SIG-M5 (cell line): Measurements from ENCODE around the gene ATG9B.
"Not testable (repeated sequence)": the region's sequence is repeated elsewhere in the genome, so short reads cannot be mapped to it uniquely, and the experiment has no call there.

Experiments used
- DNase-seq: peaks from one replicate; lab custom pipeline; 2025; lab: John Stamatoyannopoulos, UW

The ATG9B gene

DNA sequence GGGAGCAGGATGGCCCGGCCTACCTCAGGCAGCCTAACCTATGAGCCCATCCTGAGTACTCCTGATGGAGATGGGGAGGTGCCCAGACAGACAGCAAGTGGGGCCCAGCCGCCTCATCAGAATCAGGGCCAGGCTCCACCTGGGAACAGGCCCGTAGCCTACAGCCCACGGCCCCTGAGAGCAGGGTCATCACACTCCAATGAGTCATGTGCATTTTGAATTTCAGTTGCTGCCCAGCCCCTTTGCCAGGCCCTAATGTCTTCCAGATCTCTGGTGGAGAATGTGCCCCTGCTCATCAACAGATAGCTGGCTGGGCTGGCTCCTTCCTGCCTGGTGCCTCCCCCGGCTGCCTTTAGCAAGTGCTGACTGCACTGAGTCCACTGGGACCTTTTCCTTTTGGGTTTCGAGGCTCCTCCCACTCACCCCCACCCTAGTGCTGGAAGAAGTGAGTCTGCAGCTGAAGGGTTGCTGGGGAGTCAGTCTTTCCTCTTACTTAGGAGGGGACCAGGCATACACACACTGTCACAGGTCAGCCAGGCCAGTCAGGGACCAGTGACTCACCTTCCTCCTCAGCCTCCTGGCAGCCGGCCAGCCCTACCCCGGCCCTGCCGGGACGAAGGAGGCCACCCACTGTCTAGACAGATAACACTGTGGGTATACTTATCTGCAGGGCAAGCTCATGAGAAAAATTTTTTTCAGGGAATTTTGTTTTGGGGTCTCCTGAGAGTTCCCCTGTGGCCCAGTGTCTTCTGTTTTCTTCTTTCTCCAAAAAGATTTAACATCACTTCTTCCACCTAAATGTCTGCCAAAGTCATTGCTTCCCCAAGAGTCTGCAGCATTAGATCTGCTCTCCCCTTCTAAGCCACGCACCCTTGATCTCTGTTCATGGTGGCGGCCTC, 14.9 kb upstream of the ATG9B start:
- no peak for DNase-seq

DNA sequence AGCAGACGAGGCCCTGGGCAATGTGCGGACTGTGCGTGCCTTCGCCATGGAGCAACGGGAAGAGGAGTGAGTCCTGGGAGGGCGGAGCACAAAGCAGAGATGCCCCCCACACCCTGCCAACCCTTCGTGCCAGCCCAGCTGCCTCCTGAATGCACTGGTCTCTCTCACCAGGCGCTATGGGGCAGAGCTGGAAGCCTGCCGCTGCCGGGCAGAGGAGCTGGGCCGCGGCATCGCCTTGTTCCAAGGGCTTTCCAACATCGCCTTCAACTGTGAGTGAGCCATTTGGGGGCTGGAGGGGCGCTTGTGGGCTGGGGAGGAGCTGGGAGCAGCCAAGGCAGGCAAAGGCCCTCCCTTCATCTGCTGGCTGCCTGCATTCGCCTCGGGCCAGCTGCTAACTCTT, 11.6 kb upstream of the ATG9B start:
- DNase-seq, result no peak

DNA sequence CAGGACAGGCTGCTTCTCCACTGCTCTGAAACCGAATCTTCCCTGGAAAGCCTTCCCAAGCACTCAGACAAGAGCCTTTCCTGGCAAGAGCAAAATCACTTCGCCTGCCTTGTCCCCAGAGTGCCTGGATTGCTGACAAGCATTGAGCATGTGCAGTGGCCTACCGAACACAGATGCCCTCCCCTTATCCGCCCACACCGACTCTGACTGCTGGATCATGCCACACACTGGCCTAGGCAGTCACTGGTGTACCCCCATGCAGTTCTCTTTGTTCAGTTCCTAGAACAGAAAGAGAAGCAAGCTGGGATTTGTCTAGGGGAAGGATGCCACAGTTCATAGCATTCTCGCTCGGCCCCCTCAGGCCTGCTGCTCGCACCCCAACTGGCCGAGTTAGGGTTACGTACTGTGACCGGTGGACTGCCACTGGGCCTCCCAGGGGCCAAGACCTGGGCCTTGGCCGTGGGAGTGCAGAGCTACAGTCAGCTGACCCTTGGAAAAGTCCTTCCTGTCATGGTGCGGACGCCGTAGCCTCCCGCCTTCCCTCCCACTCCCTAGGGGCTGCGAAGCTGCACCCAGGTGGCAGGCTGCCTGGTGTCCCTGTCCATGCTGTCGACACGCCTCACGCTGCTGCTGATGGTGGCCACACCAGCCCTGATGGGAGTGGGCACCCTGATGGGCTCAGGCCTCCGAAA, 10.9 kb upstream of the ATG9B start:
- no peak for DNase-seq

DNA sequence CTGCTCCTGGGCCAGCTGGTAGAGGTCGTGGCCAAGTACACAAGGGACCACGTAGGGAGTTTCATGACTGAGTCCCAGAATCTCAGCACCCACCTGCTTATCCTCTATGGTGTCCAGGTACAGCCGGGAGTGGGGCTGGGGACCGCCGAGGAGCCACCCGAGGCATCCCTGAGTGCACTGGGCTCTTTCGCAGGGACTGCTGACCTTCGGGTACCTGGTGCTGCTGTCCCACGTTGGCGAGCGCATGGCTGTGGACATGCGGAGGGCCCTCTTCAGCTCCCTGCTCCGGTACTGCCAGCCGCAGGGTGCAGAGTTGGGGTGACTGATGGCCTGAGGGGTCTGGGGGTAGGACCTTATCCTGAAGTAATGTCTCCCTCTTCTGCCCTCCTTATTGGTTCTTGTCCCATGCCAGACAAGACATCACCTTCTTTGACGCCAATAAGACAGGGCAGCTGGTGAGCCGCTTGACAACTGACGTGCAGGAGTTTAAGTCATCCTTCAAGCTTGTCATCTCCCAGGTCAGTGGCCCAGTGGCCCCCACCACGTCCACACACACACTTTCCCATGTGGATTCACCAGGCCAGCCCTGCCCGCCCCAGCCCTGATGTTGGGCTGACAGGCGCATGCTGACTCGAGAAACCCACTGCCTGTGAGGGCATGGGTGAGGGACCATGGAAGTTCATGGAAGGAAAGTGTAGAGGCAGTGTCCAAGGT, 10.2 kb upstream of the ATG9B start:
- no peak for DNase-seq

DNA sequence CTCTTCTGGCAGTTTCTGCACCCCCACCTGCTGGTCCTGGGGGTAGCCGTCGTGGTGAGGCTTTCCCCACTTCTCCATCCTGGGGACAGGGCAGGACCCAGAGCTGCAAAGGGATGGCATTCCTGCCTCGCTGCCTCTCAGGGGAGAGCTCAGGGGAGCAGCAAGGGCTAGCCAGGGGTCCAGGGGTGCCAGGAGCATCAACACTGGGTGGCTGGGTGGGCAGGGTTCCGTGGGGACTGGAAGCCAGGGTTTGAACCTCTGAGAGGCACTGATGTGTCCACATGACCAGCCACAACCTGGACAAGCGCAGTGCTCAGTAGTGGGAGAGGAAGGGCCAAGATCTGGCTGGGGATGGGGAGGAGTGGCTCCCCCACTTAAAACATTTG, 9.6 kb upstream of the ATG9B start:
- no peak for DNase-seq

DNA sequence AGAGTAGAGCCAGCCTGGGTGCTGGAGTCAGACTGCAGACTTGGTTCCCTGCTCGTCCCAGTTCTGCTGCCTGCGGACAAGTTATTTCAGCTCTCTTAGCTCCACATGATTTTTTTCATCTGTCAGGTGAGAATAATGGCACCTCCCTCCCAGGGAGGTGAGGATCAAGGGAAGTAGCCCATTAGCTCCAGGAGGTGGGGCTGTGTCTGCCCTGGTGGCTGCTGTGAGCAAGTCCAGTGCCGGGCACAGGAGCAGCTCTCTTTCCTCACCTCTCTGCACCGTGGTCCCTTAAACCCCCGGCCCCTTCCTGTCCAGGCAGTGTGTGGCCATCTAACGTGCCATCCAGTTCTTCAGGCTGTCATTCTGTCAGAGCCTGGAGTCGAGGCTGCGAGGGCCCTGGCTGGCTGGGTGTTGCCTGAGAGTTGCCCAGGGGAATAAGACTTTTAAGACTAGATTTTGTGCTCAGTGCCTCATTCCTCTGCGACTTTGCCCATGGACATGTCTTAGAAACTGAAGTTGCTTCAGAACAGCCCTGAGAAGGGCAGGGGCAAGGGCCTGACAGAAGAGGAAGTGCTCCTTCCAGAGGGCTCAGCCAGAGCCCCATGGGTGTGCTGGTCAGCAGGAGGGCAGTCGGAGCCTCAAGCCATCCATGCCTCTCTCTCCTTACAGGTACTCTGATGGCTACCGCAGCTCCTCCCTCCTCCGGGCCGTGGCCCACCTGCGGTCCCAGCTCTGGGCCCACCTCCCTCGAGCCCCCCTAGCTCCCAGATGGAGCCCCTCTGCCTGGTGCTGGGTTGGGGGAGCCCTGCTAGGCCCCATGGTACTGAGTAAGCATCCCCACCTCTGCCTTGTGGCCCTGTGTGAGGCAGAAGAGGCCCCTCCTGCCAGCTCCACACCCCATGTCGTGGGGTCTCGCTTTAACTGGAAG, 8.9 kb upstream of the ATG9B start:
- DNase-seq, result no peak

DNA sequence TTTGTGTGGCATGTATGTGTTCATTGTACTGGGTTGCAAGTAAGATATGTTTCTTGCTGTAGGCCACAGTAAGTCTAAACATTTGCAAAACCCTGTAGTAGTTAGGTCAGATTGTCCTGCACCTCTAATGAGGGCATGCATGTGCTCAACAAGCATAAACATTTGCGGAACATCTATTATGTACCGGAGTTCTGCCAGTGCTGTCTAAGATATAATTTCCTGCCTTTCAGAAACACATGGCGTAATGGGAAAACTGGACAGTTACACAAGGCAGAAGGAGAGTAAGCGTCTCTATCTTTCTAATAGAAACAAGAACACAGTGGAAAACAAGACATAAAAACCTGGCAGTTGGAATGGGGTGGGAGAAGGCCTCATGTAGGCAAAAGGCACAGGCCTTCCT, 6.7 kb upstream of the ATG9B start:
- DNase-seq, result no peak

DNA sequence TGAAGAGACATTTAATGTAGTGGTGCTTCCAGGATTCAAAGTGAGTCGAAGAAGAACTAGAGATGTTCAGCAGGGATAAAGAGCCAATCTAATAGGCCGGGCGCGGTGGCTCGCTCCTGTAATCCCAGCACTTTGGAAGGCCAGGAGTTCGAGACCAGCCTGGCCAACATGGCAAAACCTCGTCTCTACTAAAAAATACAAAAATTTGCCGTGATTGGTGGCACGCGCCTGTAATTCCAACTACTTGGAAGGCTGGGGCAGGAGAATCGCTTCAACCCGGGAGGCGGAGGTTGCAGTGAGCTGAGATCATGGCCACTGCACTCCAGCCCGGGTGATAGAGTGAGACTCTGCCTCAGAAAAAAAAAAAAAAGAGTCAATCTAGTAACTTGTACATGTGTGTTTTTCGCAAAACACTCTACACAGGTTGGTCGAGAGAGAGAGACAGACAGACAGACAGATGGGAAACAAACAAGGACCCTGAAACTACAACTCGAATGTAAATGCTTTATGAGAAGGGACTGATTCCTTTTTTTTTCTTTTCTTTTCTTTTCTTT, 4.7 kb upstream of the ATG9B start:
- DNase-seq, result no peak

DNA sequence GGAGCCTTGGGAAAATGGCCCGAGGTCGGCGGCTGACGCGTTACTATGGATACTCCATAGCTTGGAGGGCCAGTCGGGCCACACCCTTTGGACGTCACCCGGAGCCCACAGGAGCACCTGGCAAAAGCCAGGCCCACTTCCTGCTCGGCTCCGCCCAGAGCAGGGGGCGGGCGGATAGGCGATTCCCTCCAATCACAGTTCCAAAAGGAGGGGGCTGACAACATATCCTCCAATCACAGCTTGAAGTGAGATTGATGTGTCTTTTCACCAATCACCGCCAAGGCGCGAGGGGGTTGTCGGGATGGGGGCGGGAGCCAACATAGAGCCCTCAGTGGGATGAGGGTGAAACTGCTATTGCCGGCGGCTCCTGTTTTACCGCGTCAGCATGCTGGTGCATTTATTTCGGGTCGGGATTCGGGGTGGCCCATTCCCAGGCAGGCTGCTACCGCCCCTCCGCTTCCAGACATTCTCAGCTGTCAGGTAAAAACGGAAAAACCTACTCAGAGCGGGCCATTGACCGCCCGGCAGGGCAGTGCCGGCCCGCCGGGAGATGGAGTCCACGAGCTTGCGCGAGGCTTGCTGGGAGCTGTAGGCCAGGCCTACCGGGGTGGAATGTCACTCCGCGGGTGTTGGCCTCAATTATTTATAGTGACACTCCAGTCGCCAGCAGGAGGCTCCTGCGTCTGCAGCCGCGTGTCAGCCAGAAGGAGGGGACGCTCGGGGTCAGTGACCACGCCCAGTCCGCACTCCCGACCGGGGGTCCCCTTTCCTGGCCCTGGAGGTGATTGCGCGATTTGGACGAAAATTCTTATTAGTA, 4.0 kb upstream of the ATG9B start, which contains the start of gene ABCB8:
ABCB8 (plus strand) TSS at position 320 of the 817 bp plus-strand sequence; CDS start at position 386, 66 bp downstream.
- DNase-seq, result peak; percentile 76

DNA sequence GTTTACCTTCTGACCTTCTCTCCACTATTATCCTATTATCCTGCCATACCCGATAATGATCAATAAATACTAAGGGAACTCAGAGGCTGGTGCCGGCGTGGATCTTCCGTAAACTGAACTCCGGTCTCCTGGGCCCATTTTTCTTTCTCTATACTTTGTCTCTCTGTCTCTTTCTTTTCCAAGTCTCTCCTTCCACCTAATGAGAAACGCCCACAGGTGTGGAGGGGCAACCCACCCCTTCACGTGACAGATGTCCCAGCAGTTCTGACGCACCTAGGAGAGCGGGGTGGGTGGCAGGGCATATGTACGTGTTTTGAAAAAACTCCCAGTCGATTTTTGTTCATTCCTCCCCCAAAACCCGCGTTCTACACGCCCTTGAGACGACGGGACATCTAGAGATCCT, 3.4 kb upstream of the ATG9B start:
- DNase-seq, result not testable (repeated sequence)

DNA sequence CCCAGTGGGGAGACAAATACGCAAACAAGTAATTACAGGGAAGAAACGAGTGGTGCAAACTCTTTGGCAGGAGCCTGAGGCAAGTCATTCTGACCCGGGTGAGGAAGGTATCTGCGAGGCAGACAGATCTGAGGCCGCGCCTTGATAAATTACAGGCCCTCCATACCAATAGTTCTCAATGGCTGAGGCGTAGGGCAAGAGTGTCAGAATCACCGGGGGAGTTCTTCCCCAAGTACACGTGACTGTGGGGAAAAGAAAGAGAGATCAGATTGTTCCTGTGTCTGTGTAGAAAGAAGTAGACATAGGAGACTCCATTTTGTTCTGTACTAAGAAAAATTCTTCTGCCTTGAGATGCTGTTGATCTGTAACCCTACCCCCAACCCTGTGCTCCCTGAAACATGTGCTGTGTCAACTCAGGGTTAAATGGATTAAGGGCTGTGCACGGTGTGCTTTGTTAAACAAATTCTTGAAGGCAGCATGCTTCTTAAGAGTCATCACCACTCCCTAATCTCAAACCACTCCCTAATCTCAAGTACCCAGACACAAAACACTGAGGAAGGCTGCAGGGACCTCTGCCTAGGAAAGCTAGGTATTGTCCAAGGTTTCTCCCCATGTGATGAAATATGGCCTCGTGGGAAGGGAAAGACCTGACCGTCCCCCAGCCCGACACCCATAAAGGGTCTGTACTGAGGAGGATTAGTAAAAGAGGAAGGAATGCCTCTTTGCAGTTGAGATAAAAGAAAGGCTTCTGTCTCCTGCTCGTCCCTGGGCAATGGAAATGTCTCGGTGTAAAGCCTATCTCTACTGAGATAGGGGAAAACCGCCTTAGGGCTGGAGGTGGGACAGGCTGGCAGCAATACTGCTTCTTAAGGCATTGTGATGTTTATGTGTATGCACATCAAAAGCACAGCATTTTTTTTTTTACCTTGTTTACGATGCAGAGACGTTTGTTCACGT, 2.8 kb upstream of the ATG9B start:
- DNase-seq, result not testable (repeated sequence)

DNA sequence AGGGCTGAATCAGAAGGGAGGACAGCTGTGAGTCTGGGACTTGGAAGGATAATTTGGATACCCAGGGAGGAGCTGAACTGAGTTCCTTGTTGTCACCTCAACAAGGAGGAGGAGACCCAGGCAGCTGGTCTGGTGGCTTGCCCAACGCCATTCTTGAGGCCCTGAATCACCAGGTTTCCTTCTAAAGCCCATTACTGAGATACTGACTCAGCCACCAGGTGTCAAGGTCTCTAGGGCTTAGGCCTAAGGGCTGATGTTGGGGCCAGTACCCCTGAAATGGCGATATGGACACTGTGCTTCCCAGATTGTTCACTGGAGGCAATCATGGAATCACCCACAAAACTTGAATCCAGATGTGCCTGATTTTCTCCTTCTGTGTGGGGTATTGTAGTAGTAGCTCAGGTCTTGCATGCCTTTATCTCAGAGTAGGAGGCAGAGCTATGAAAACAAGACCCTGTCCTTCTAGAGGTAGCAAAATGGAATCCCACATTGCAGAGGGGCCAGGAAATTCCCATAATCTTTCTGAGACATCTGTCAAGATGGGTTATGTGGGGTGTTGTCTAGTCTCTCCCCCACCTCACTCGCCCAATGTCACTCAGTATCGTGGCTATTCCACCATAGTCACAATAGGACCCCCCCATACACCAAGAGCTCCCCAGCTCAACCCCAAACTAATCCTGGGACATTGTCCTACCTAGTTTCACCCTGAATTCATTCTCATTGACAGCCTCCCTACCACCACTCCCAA, 1.8 kb upstream of the ATG9B start:
- DNase-seq, result no peak

DNA sequence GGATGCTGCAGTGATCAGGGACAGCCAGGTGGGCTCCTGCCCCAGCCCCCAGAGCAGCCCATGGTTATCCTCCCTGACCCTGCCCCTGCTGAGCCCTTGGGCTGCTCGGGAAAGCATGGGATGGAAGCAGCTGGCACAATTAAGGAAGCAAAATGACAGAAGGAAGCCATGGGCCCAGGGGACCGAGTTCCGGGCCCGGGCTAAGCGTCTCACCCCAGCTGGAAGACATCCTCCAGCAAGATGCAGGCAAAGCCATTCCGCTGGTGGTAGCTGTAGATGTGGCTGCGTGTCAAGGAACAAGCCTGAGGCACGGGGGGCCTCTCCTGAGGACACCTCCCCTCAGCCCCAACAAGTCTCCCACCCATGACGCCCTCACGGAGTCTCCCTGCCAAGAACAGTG, 1.1 kb downstream of the ATG9B start:
- DNase-seq, result no peak

DNA sequence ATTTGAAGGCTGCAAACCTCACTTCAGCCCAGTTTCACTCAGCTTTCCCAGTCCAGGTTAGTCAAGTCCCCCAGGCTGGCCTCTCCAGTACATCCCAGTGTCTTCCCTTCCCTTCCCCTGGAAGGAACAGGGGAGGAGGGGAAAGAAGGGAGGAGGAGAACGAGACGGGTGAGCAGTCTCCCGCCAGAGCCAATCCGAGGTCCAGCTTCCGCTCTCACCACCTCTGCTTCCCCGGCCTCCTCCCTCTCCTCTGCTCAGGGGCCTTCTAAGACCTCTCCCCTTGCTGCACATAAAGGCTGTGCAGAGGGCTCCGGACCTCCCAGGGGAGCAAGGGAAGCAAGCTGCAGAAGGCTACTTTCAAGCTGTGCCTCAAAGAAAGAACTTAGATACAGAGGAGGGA, 4.1 kb downstream of the ATG9B start:
- DNase-seq, result no peak

DNA sequence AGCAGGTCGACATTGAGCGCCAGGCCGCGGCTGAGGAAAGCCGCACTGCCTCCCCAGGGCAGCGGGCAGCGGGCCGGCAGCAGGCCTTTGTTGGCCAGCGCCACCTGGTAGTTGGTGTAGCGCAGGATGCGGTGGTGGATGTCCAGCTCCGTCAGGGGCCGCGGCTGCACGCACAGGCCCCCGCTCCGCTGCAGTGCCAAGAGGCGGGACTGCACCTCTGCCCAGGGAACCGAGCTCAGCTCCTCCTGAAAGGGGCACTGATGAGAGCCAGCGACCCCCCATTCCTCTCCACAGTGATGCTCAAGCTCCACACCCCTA, 5.2 kb downstream of the ATG9B start:
- no peak for DNase-seq

DNA sequence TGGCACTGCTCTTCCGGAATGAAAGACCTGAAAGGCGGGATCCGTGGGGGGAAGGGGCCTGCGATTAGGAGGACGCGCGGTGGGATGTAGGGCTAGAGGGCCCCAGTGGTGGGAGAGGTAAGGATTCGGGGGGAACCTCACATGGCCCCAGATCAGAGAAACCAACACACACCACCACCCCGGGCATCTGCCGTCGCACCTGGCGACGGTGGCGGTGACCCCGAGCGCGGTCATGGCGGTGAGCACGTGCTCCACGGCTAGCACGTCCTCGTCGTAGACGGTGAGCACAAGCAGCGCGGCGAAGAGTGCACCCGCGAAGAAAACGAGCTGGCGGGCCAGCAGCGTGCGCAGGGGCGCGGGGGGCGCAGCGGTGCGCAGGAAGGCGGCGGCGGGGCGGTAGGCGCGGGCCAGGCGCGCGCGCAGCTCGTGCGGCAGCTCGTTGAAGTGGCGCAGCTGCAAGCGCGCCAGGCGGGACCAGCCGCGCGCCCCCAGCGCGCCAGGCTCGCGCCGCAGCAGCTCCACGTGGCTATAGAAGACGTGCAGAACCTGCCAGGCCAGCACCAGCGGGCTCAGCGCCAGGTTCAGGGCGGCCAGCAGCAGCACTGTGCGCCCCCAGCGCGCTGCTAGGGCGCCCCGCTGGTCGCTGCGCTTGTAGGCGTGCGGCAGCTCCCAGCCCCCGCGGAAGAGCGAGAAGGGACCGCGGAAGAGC, 5.7 kb downstream of the ATG9B start:
- no peak for DNase-seq

DNA sequence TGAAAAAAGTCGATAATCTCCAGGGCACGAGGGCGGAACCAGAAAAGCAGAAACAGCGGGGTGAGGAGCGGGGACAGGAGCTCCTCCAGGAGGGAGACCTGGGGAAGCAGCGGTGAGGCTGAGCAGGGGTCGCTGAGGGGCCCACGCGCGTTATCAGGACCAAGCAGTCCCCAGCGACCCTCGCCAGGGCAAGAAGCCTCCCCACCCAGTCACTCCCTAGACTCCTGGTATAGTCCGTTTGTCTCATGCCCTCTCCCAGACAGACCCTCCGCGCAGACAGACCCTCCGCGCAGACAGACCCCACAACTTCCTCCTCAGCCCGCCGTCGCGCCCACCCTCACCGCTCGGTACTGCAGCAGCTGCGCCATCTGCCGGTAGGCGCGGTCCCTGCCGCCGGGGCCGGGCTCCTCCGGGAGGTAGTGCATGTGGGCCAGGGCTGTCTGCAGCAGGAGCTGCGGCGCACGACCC, 6.3 kb downstream of the ATG9B start:
- no peak for DNase-seq

DNA sequence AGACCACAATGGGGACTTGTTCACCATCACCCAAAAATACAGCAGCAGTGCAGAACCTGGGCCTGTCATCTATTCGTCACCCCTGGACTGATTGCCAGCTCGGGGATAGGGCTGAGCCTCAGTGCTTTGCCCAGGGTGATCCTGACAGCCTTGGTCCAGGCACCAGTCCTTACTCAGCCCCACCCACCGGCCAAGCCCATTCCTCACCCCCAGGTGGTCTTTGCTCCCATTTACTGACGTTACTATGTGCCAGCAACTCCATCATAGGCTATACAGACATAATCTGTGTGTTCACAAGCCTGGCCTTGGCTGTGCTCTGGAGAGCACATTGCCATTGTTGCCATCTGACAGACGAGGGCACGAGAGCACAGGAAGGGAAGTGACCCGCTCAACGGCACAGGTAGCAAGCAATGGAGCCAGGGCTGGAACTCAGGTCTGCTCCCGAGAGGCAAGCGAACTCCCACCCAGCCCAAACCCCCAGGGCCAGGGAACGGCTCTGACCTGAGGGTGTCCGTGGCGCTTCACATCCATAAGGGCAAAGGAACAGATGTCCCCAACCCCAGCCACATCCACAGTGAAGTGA, 6.8 kb downstream of the ATG9B start:
- DNase-seq, result no peak
